Stimulated activated CD4-positive, alpha-beta T cell treated with anti-CD3 and anti-CD28 coated beads, Interleukin-12 subunit alpha, Interleukin-12 subunit beta, amount 100 ng/mL, for 4 hours (primary cell): ENCODE results near the gene NSD2.
"Not testable (repeated sequence)": the region's sequence is repeated elsewhere in the genome, so short reads cannot be mapped to it uniquely, and the experiment has no call there.

ENCODE experiments used
- DNase-seq: peaks from one replicate; pipeline ENCODE4 v3.0.0-alpha.2; 2020

NSD2 gene

DNA sequence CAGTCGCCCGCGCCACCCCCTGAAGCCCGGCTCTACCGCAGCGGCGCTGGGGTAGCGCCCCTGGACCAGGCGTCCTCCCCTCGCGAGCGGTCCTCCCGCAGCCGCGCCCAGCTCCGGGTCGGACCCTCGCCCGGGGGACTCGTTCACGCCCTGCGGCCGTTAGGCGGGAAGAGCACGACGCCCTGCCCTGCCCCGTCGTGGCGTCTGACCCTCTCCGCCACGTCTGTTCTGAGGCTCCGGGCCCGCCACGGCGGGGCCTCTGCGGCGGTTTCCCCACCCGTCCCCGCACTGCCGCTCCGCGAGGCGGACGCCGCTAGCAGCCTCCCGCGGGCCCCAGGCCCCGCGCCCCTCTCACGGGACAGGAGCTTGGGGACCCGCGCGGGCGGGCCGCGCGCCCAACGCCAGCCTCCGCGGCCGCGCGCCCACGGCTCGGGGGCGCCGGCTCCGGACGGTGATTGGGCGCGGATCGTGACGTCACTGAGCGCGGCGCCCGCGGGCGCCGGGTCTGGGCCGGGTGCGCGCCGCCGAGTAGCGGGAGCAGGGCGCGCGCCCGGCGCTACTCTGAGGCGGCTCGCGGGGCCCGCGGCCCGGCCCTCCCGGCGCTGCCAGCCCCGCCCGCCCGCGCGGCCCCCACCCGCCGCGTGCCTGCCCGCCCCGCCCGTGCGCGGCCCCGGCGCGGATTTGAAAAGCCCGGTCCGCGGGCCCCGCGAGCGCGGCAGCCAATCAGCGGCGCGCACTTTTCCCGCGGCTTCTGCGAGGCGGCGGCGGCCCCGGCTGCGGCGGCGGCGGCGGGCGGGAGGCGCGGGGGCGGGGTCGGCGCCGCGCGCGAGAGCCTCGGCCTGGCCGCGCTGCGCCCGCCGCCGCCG is at the start of gene NSD2:
NSD2 (plus strand) TSS at position 816 of the 866 bp plus-strand sequence. CDS start 29,262 bp downstream, outside the sequence.
- DNase-seq = peak; percentile 89

DNA sequence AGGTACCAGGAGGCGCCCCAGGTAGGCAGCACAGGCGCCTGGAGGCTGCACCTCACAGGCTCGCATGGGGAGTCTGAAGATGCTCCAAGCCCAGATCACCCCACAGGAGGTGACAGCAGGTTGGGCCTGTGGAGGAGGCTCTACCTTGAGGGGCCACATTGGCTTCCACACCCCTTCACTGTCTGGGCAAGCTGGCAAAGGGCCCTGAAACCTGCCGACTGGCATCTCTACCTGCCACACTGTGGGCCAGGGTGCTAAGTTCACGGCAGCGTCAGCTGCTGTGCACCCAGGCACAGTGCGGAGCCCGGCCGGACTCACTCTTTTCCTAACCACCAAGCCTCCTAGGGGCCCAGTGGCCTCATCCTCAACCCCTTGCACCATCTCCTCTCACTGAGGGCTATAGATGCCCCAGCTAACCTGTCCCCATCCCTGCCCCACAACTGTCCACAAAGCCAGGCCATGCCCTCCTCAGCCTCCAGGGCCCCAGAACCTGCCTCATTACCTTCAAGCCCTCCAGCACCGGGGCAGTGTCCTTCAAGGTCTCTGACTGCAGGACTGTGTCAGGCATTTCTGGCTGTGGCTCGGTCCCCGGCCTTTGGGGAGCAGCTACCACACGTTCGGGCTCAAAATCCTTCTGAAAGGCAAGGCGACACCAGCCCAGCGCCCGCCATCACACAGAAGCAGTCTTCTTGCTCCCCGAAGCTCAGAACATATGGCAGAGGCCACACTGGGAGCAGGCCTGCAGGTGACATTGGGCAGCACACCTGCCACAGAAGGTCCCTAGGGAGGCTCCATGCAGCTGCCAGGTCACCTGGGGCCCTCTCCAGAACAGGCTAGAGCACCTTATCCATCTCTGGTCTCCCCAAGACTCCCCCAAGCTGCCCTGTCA is 49.3 kb upstream of the NSD2 start:
- no peak for DNase-seq

DNA sequence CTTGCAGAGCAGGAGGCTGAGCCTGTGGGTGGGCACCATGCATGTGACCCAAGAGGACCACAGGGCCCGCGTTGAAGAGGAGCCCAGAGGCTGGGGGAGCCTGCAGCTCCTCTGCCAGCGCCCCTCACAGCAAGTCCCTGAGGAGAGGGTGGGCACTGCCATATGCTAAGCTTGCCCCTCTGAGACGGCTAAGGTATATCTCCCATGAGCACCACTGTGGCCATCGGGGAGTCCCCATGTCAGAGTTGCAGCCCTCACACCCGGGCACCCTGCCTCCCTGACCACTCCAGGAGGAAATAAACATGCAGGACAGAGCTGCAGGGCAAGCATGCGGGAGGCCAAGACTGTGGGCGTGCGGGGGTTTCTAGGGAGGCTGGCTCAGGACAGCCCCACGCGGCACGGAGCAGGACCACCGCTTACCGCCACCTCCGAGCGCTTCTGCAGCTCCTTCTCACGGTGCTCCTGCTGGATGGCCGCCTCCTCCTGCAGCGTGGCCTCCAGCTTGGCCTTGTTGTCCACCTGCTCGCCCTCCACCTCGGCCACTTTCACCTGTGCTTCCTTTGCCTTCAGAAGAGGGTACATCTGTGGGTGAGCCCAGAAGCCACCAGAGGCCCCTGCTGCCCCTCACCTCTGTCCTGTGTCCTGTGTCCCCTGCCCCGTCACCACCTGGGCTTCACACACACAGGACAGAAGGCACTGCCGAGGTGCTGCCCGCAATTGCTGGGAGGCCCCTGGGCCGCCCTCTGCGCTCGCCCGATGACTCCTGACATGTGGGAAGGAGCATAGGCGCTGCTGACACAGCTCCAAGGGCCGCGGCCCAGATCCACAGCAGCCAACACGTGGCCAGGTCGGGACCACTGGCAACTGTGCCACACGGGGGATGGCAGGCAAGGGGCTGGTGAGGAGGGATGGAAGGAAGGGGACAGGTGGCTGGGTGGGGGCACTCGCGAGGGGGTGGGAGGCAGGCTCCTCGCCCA is 48.3 kb upstream of the NSD2 start:
- DNase-seq = no peak

DNA sequence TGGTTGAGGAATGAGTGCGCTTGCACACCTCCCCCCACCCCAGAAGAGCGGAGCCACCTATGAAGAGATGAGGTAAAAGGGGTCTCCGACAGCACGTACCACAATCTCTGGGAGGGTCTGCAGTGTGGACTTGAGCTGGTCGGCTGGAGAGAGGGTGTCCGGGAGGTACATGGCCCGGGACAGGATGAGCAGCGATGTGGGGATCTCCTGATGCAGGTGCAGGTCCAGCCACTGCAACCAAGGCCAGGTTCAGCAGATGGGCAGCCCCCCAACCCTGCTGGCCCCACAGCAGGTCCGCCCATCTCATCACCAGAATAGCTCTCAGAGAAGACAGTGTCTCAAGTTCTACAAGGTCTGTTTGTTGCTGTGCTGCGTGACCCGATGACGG is 47.7 kb upstream of the NSD2 start:
- DNase-seq = no peak

DNA sequence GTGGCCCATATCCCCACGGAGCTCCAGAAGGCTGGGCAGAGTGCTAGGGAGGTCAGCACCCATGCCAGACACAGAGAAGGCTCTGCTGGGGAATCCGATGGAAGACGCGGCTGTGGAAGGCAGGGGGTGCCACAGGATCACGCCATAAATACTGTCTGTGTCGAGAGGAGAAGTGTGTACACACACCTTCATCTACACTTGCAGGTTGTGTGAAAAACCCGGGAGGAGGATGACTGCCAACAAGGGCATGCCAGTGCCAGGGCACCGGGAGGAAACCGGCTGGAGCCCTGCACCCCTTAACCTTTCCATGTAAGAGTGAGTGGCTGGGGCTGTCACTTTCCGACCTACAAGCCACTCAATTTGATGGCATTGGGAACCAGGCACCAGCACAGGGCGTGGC is 46.4 kb upstream of the NSD2 start:
- no peak for DNase-seq

DNA sequence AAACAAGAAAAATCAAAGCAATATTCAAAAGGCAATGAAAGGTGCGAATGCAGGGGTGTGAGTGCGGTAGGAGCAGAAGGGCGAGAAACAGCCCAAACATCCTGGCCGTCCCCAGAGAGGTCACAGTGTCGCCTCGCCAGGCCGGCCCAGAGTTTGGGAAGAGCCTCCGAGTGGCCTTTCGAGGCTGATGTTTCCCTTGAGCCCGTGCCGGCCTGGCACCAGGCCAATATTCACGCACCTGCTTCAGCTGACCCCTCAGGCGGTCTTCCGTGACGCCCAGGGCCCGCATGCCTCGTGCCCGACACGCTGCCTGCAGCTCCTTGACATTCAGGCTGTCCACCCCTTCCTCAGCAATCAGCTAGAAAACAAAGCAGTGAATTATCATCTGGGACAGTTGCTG is 45.9 kb upstream of the NSD2 start:
- DNase-seq = no peak

DNA sequence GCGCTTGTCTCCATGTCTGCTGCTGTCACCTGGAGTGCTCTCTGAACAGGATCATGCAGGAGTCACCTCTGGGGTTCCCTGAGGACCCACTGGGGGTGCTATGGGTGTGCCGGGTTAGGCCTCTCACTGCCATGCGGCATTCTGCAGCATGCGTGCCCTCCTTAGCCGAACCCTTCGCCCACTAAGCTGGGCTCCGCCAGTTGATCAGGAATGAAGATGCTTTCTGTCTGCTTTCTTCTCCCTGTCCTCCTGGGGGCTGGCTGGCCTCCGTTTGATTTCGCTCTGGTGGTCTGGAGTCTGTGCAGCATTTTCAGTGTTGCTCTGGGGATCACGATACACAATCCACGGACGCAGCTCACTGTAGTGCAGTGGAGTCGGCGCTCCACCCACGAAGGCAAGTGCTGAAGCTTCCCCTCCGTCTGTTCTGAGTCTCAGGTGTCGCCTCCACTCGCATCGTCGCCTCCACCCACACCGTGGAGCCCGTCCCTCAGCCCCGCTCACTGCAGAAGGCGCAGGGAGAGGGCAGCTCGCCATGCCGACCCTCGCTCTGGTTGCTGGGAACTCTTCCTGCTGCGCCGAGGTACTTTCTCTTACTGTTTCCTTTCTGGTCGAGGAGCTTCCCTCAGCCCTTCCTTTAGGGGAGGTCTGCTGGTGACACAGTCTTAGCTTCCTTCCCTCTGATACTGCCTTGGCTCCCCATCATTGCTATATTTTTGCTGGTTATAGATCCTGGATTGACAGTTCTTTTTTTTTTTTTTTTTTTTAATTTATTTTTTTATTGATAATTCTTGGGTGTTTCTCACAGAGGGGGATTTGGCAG is 44.5 kb upstream of the NSD2 start:
- DNase-seq = no peak

DNA sequence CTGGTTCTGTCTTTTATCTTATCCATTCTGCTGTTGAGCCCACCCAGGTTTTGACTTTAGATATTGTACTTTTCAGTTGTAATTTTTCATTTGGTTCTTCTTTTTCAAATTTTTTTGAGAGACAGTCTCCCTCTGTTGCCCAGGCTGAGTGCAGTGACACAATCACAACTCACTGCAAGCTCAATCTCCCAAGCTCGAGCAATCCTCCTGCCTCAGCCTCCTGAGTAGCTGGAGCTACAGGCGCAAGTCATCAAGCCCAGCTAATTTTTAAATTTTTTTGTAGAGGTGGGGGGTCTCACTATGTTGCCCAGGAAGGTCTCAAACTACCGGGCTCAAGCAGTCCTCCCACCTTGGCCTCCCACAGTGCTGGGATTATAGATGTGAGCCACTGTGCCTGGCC is 41.0 kb upstream of the NSD2 start:
- DNase-seq = no peak

DNA sequence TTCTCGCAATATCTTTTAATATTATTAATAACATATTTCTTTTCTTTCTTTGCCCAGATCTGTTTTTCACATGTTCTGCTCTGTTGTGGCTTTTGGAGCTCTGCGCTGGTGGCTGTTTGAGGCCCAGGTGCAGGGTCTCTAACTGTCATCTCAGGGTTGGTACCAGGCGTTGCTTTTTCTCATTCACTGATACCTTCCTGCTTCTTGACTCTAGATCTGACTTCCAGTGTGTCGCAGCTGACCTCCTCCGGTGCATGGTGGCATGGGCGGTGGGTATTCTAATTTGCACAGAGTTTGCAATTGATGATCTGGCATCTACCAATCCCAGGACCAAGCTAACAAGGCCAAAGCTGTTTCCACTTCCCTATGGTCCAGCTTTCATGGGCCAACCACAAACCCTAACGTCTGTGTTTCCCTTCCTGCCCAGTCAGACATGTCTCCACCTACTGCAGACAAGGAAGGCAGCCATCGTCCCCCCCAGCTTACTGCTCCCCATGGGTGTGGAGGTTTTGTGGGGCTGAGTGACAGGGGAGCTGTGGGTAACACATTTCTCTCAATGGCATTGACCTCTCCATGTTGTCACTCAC is 40.5 kb upstream of the NSD2 start:
- no peak for DNase-seq

DNA sequence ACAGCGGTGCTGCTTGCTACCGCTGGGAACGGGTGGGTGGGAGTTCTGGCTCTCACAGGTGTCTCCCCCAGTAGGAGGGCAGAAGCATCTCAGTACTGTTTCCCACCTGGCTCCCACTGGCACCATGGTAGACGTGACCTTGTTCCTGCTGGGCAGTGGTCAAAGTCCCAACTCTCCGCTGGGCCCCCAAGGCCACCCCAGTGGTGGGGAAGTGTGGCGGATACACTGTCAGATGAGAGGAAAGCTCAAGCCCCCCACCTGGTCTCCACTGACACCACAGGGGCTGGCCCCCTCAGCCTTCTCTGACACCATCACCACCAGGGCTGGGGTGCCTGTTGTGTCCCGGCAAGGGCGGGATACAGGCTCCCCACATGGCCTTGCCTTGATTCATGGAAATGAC is 39.9 kb upstream of the NSD2 start:
- DNase-seq = no peak

DNA sequence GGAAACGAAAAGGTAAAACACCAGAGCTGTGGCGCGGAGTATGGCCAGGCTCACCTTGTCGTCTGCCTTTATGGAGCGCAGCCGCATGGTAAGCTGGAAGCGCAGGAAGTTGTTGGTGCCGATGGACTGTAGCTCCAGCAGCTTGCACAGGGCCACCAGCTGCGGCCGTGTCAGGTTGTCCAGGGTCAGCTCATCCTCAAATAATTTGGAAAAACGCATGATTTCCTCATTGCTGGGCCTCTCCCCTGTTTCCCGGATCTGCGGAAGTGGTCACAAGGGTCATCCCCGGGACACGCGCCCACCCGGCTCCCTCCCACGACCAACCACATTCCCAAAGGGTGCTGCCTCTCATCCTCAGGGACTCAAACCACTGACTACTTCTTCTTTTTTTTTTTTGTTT is 38.5 kb upstream of the NSD2 start:
- no peak for DNase-seq

DNA sequence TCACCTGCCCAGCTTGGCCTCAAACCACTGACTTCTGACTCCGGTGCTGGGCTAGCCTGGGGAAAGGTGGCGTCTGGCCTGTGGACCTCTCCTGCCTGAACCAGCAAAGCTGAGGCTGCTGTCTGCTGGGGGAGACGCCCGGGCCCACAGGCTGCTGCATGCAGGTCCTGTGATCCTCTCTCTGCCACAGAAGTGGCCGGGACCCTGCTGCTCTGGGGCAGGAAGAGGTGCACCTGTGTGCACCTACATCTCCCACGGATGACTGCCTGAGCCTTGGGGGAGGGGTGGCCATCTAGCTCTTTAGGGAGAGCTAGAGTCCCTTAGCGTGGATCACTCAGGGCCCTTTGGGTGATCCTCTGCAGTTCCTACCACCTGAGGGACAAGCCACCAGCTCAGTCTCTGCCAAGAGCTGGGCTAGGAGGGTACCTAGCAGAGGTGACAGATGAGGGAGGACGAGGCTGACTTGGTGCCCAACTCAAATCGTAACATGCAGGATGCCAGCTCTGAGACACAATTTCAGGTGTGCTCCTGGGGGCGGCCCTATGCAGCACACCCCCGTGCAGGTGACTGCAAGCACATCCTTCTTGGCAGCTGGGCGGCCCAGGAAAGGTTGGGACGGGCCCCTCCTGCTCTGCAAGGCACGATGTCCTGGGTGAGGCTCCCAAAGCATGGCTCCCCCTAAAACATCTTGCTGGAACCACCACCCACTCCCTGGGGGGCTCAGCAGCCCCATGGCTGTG is 37.7 kb upstream of the NSD2 start:
- no peak for DNase-seq

DNA sequence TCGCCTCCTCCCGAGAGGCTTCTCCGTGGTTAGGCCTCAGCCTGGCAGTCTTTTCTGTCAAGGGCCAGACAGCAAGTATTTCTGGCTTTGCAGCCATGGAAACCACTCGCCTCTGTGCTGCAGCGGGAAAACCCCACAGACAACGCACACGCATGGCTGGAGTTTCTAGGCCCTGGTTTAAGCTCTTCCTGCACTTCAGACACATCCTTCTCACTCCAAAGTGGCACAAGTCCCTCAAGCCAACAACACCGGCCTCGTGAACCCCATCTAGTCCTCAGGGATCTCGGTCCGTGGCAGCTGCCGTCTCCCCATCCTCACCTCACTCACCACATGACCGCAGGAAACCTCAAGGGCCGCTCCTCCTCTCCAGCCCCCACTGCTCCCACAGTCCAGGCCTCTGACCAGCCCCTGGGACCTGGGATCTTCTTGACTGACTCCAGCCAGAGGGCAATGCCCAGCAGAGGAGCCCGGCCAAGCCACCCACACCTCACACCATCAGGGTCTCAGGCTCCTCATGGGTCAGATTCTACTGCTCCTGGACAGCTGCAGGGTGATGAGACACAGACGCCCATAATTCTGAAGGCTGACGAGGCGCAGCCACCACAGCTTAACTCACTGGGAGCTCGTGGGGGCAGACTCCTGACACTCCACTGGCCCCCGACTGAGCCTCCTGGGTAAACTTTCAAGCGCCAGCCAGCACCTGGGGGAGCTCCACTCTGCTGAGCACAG is 37.0 kb upstream of the NSD2 start:
- DNase-seq = no peak

DNA sequence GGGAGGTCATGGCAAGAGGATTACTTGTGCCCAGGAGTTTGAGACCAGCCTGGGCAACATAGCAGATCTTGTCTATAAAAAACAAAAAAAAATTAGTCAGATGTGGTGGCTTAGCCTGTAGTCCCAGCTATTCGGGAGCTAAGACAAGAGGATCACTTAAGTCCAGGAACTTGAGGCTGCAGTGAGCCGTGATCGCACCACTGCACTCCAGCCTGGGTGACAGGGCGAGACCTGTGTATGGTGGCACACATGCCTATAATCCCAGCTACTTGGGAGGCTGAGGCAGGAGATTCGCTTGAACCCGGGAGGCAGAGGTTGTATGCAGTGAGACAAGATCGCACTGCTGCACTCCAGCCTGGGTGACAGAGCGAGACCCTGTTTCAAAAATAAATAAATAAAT is 35.4 kb upstream of the NSD2 start:
- DNase-seq = not testable (repeated sequence)

DNA sequence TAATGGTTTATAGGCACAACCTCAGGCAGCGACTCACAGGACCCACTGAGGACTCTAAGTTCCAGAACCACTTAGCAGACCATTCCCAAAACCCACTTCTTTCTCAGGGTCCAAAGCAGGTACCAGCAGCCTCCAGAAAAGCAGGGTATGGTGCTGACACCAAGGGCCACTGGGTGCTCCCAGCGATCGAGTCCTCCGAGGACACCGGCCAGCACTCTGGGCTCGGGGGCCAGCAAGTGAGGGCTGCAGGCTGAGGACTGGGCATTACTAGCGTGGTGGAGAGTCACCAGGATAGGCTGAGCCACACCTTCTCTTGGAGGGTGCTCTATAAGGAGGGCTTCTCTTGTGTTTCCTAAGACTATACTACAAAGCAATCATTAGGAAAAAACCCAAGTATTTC is 34.5 kb upstream of the NSD2 start:
- DNase-seq = no peak

DNA sequence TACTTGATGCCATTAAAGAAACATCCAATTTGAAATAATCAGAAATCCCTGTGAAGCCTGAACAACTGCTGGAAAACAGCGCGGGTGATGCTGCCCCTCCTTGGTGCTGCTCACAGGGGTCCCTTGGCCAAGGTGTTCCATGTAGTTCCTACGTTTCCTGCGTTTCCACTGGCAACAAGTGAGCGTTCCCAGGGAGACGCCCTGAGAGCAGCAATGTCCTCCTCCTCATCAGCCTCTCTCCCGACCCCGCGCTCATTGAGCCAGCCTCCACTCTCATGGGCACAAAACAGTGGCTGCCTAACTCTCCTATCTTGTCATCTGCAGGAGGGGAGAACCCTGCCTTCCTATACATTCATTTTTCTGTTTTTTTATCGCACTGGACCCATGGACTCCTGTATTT is 34.1 kb upstream of the NSD2 start:
- no peak for DNase-seq

DNA sequence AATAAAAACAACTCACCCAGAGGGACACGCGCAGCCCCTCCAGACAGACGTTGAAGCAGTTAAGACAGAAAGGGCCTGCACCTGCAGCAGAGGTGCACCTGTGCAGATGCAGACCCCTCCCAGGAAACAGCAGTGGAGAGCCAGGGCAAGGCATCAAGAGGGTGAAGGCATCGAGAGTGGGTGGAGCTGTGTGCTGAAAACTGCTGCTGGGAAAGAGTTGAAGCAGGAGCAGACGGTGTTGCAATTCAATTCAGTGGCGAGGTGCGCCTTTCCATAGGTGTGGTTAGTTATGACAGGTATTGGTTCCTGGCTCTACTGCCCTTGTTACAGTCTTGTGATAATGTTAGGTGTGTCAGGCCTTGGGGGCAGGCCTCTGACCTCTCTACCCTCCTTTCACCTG is 31.9 kb upstream of the NSD2 start:
- no peak for DNase-seq

DNA sequence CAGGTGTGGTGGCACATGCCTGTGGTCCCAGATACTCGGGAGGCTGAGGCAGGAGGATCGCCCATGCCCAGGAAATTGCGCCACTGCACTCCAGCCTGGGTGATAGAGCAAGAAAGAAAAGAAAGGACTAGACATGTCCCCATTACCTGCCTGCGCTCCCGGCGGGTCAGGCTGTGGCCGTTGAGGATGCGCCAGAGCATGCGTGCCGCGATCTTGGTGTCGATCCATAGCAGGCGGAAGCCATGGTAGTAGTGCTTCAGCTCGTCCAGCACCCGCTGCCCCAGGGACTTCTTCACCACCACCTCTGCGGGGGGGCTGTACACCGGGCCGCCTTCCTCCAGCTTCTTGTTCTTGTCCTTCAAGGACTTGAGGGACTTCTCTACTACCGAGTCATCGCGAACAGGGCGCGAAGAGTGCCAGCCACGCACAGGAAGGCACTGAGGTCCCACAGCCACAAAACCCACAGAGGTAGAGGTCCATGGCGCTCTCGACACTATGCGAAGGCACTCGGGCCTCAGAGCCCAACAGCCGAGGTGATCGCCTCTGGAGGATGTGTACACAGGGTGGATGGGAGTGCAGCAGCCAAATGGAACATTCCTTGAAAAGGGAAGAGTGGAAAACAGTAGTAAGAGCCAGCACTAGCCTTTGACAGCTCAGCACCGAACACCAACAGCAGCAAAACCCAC is 29.8 kb upstream of the NSD2 start:
- DNase-seq = no peak

DNA sequence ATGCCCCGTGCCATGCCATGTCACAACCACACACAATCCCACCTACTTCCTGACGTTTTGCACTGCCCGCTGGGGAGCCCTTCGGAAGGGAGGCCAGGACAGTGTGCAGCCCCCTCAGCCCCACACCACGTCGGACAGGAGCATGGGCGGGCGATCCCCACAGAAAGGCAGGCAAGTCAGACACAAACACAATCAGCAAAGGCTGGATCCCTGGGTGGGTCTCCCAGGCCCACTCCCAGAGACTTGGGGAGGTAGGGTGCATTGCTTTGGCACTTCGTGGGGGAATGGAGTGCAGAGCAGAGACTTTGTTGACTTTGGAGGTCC is 29.3 kb upstream of the NSD2 start:
- no peak for DNase-seq
